K562 (cell line): ENCODE results near the gene RIC8B. TPM values are rescaled to one million over a fixed set of nuclear protein-coding genes. Genes with fewer than 3 reads are reported as not detected.
"Not testable (repeated sequence)": the region's sequence is repeated elsewhere in the genome, so short reads cannot be mapped to it uniquely, and the experiment has no call there.

Experiments used
- ATAC-seq: fragments of 200-7000 bp; cut with Tn5 transposase; 3 replicates; pipeline ENCODE4 v1.9.1; 2020; ENCODE audit warnings: moderate library complexity
- BruUV-seq: library from RNA; stranded (reverse); fragments of 400-500 nt; replicated peaks from 2 replicates; lab custom pipeline; 2021; lab: Mats Ljungman, UMichigan
- CTCF ChIA-PET: fragments of 300-600 bp; formaldehyde crosslinking; extraction: SDS; loops from one replicate; lab custom pipeline; 2021; ENCODE audit warnings: low intra/inter-chr PET ratio; lab: Yijun Ruan, JAX
- POLR2A ChIA-PET: fragments of 300-600, 350-650 bp; sonication (Branson Sonifier 250); formaldehyde crosslinking; extraction: SDS; loops from one replicate; lab custom pipeline; 2021; ENCODE audit warnings: antibody characterized with exemption, inconsistent platforms; lab: Yijun Ruan, JAX
- DNase-seq, 4 experiments: peaks; one replicate each; pipeline versions ENCODE4 v3.0.0 to v3.0.0-alpha.2; 2011 to 2018; ENCODE audit warnings: low spot score in 3 of 4, mixed read lengths in 3 of 4; ENCODE audit errors: extremely low read depth in 1 of 4
- FAIRE-seq: peaks from 2 replicates; lab custom pipeline; 2011; peaks lifted over from hg19 to GRCh38; lab: Jason Lieb, UNC
- H2AFZ ChIP-seq: 2 replicates; pipeline ENCODE4 v1.6.0; 2011; ENCODE audit warnings: low read depth, low read length, control low read depth, inconsistent platforms
- H3K27ac ChIP-seq: fragments of 200-600 bp; 3 replicates; pipeline ENCODE4 v1.8.0; 2011; ENCODE audit warnings: low read depth, mild to moderate bottlenecking, control low read depth, inconsistent platforms, low read length, moderate library complexity, mixed read lengths; ENCODE audit errors: extremely low read depth
- H3K27me3 ChIP-seq, 2 experiments: fragments of 300-600 bp in 1 of 2; 2 replicates in 1 of 2; 3 replicates in 1 of 2; pipeline versions ENCODE4 v1.6.0 to v1.8.0; 2011; ENCODE audit warnings: inconsistent platforms in 2 of 2, low read length in 2 of 2, mild to moderate bottlenecking in 1 of 2, mixed read lengths in 1 of 2, moderate library complexity in 1 of 2; ENCODE audit not compliant: control insufficient read depth in 2 of 2, insufficient read depth in 2 of 2
- H3K36me3 ChIP-seq: fragments of 300-600 bp; 3 replicates; pipeline ENCODE4 v1.8.0; 2011; ENCODE audit warnings: mild to moderate bottlenecking, low read length, inconsistent platforms; ENCODE audit not compliant: control insufficient read depth, insufficient read depth
- H3K4me1 ChIP-seq, 2 experiments: fragments of 200-600 bp in 1 of 2; replicated peaks in 1 of 2; 2 replicates in 1 of 2; 3 replicates in 1 of 2; pipeline versions ENCODE4 v1.5.1 to v1.8.0; 2011; ENCODE audit warnings: inconsistent platforms in 2 of 2, low read length in 2 of 2, mild to moderate bottlenecking in 1 of 2, mixed read lengths in 1 of 2, moderate library complexity in 1 of 2; ENCODE audit not compliant: control insufficient read depth in 2 of 2, insufficient read depth in 2 of 2
- H3K4me2 ChIP-seq: 2 replicates; pipeline ENCODE4 v1.6.1; 2011; ENCODE audit warnings: low read length, control low read depth, inconsistent platforms, mixed read lengths; ENCODE audit not compliant: insufficient read depth
- H3K4me3 ChIP-seq: fragments of 200-600 bp; sonication (generic), shearing (Covaris generic); 2 replicates; pipeline ENCODE4 v1.5.1; 2016; ENCODE audit warnings: control low read depth, inconsistent platforms
- H3K79me2 ChIP-seq: fragments of 200-600 bp; 3 replicates; pipeline ENCODE4 v1.8.0; 2011; ENCODE audit warnings: low read length, inconsistent platforms; ENCODE audit not compliant: control insufficient read depth, insufficient read depth
- H3K9ac ChIP-seq, 2 experiments: 2 replicates each; pipeline versions ENCODE4 v1.6.0 to v1.6.1; 2011; ENCODE audit warnings: low read depth in 2 of 2, low read length in 2 of 2, control low read depth in 1 of 2, inconsistent platforms in 1 of 2, mild to moderate bottlenecking in 1 of 2, mixed read lengths in 1 of 2; ENCODE audit not compliant: insufficient read depth in 1 of 2
- H3K9me1 ChIP-seq: one replicate; pipeline ENCODE4 v1.6.0; 2011; ENCODE audit warnings: inconsistent platforms, mild to moderate bottlenecking, low read length, moderate library complexity; ENCODE audit not compliant: control insufficient read depth, insufficient read depth
- H3K9me3 ChIP-seq: replicated peaks from 2 replicates; pipeline ENCODE4 v1.5.1; 2011; ENCODE audit warnings: low read depth, low read length, inconsistent platforms; ENCODE audit not compliant: control insufficient read depth, insufficient read depth
- H4K20me1 ChIP-seq: replicated peaks from 2 replicates; pipeline ENCODE4 v1.6.1; 2011; ENCODE audit warnings: low read length, inconsistent platforms, mixed read lengths; ENCODE audit not compliant: control insufficient read depth, insufficient read depth
- BHLHE40 ChIP-seq: IDR thresholded peaks from 2 replicates; pipeline ENCODE4 v1.6.1; 2011; ENCODE audit warnings: low read length, improper control_type of control experiment
- MEIS2 ChIP-seq: fragments of 450-650 bp; IDR thresholded peaks from 2 replicates; pipeline ENCODE4 v1.6.1; 2014; ENCODE audit warnings: mild to moderate bottlenecking; ENCODE audit not compliant: partially characterized antibody
- NFIC ChIP-seq: fragments of 450-650 bp; IDR thresholded peaks from 2 replicates; pipeline ENCODE4 v1.6.1; 2017; ENCODE audit warnings: mild to moderate bottlenecking, inconsistent platforms
- ZFP36 ChIP-seq: fragments of 150-350 bp; IDR thresholded peaks from 2 replicates; pipeline ENCODE4 v1.6.1; 2018; ENCODE audit warnings: low read length, low read depth; ENCODE audit not compliant: partially characterized antibody
- ZNF253 ChIP-seq: fragments of 250-450 bp; sonication (Bioruptor Pico); conservative IDR thresholded peaks from 2 replicates; pipeline ENCODE4 v1.6.1; 2021; ENCODE audit warnings: mild to moderate bottlenecking
- ZNF431 ChIP-seq: sonication (generic); formaldehyde crosslinking; IDR thresholded peaks from 2 replicates; pipeline ENCODE4 v1.8.0; 2022; ENCODE audit warnings: mild to moderate bottlenecking, missing genetic modification reagents
- WGBS: fragments of 100-300 bp; shearing (Covaris generic); methylation state at CpG from one replicate; pipeline ENCODE4 v1.1.6; 2016; ENCODE audit warnings: low coverage, mixed read lengths; ENCODE audit not compliant: insufficient coverage; ENCODE audit errors: missing lambda C conversion rate; 5-methylcytosine and 5-hydroxymethylcytosine counted together
- in situ Hi-C: fragments of 300-500 bp; cut with MboI; formaldehyde crosslinking; loops from 4 replicates; pipeline ENCODE4 v1.15.0; 2018; ENCODE audit warnings: inconsistent platforms, mixed read lengths
- intact Hi-C: fragments of 100-400 bp; cut with micrococcal nuclease; formaldehyde crosslinking; loops from 2 replicates; pipeline ENCODE4 v1.14.2; 2022
- polyA plus RNA-seq, 8 experiments: library from polyadenylated mRNA; depleted of rRNA in 4 of 8; stranded (reverse) in 5 of 8; unstranded in 3 of 8; fragments of >200 nt; fragmentation: Nextera tagmentation in 2 of 8; fragmentation: Illumina TruSeq in 1 of 8; extraction: Ambion mirVana in 2 of 8; extraction: Trizol in 1 of 8; gene quantifications; 2 replicates each; pipeline versions ENCODE4 v1.2.1 to v1.2.3, GENCODE V29; 2011 to 2014; ENCODE audit warnings: inconsistent platforms in 1 of 8, missing spikeins in 1 of 8
- total RNA-seq, 7 experiments: library from RNA; depleted of rRNA in 6 of 7; stranded (reverse); fragments of >200 nt in 6 of 7; fragmentation: Illumina TruSeq in 2 of 7; extraction: Trizol in 2 of 7; gene quantifications; 2 replicates each; pipeline versions ENCODE4 v1.2.1 to v1.2.3, GENCODE V29; 2011 to 2021; ENCODE audit warnings: low replicate concordance in 1 of 7
- TF ChIP-seq, protein P1 (sequence below): sonication (generic); IDR thresholded peaks from 2 replicates; pipeline ENCODE4 v1.6.1; 2016
- TF ChIP-seq, protein P2 (sequence below): conservative IDR thresholded peaks from 2 replicates; pipeline ENCODE4 v1.6.1; 2011; ENCODE audit warnings: low read depth, mild to moderate bottlenecking, low read length; ENCODE audit not compliant: control insufficient read depth
- TF ChIP-seq, protein P3 (sequence below): fragments of 250-450 bp; sonication (Bioruptor Pico); IDR thresholded peaks from 2 replicates; pipeline ENCODE4 v1.5.0; 2021; ENCODE audit warnings: mild to moderate bottlenecking, borderline replicate concordance

RIC8B gene
- total and polyA plus RNA-seq, 9 of the 15 experiments (the other 6 are each of a cell fraction or from before 2014, with no cell fraction given), result 0.92 to 8.1 (median 4.8) TPM

DNA sequence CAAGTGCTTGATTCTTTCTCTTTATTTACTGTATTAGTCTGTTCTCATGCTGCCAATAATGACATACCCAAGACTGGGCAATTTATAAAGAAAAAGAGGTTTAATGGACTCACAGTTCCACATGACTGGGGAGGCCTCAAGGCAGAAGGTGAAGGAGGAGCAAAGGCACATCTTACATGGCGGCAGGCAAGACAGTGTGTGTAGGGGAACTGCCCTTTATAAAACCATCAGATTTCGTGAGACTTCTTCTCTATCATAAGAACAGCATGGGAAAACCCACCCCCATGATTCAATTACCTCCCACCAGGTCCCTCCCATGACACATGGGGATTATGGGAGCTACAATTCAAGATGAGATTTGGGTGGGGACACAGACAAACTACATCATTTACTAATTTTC, 149.1 kb downstream of the RIC8B start:
- POLR2A ChIA-PET, result interaction anchor here (0.6 kb wide), 1 partner anchor 10 kb away, joined by 3 read pairs; no protein-coding TSS in a partner anchor
- BruUV-seq, result not testable (repeated sequence)

DNA sequence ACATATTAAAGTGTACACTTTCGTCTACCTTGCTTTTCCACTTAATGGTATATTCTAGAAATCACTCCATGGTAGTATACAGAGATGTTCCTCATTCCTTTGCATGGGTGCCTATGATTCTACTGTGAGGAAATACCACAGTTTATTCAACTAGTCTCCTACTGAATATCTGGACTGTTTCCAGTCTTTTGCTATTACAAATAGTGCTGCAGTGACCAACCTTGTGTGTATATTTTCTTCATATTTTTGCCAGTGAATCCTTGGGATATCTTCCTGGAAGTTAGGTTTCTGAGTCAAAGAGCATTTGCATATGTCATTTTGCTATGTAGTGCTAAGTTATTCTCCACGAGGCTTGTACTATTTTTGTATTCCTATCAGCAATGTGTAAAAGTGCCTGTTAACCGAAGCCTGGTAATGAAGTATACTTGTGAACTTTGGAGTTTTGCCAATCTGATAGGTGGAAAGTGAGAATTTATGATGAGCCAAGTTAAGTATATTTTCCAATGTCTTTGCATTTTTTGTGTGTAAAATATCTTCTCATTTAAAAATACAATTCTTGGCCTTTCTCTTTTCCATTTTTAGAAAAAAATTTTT, 149.9 kb downstream of the RIC8B start:
- DNase-seq, result no peak
- Histone ChIP-seq H3K4me3 (no peak overlapping the region), H3K9me3 (no peaks in the 10 kb centered on the region), H3K9ac (no peak overlapping the region), H2AFZ (no peak overlapping the region), H3K79me2 (no peaks in the 10 kb centered on the region), H3K27me3 (no peaks in the 10 kb centered on the region), H3K4me2 (no peak overlapping the region), H4K20me1 (no peaks in the 10 kb centered on the region), H3K9me1 (no peaks in the 10 kb centered on the region), H3K27ac (no peak overlapping the region), H3K36me3 (no peaks in the 10 kb centered on the region), H3K4me1 (no peaks in the 10 kb centered on the region)
- FAIRE-seq, result no peak
- in situ Hi-C loops (no loop called here), intact Hi-C loops (loop anchor here (5.0 kb wide), 1 partner anchor 82 kb away; no protein-coding TSS in a partner anchor)
- POLR2A ChIA-PET, result interaction anchor here (0.6 kb wide), 1 partner anchor 11 kb away, joined by 3 read pairs; no protein-coding TSS in a partner anchor
- TF ChIP-seq, protein P1, sequence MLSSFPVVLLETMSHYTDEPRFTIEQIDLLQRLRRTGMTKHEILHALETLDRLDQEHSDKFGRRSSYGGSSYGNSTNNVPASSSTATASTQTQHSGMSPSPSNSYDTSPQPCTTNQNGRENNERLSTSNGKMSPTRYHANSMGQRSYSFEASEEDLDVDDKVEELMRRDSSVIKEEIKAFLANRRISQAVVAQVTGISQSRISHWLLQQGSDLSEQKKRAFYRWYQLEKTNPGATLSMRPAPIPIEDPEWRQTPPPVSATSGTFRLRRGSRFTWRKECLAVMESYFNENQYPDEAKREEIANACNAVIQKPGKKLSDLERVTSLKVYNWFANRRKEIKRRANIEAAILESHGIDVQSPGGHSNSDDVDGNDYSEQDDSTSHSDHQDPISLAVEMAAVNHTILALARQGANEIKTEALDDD, result 0 out of 2 replicates have a peak, but pooled peaks have one; percentile 20
- TF ChIP-seq, protein P2, sequence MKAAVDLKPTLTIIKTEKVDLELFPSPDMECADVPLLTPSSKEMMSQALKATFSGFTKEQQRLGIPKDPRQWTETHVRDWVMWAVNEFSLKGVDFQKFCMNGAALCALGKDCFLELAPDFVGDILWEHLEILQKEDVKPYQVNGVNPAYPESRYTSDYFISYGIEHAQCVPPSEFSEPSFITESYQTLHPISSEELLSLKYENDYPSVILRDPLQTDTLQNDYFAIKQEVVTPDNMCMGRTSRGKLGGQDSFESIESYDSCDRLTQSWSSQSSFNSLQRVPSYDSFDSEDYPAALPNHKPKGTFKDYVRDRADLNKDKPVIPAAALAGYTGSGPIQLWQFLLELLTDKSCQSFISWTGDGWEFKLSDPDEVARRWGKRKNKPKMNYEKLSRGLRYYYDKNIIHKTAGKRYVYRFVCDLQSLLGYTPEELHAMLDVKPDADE, result no peak
- peak; percentile 71 for TF ChIP-seq NFIC
- peak; percentile 13 for TF ChIP-seq MEIS2
- no peak for TF ChIP-seq ZNF253
- TF ChIP-seq, protein P3, sequence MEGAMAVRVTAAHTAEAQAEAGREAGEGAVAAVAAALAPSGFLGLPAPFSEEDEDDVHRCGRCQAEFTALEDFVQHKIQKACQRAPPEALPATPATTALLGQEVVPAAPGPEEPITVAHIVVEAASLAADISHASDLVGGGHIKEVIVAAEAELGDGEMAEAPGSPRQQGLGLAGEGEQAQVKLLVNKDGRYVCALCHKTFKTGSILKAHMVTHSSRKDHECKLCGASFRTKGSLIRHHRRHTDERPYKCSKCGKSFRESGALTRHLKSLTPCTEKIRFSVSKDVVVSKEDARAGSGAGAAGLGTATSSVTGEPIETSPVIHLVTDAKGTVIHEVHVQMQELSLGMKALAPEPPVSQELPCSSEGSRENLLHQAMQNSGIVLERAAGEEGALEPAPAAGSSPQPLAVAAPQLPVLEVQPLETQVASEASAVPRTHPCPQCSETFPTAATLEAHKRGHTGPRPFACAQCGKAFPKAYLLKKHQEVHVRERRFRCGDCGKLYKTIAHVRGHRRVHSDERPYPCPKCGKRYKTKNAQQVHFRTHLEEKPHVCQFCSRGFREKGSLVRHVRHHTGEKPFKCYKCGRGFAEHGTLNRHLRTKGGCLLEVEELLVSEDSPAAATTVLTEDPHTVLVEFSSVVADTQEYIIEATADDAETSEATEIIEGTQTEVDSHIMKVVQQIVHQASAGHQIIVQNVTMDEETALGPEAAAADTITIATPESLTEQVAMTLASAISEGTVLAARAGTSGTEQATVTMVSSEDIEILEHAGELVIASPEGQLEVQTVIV, result no peak
- no peak for TF ChIP-seq BHLHE40
- BruUV-seq, result no TSS peak
- no peak for ATAC-seq
- 21% methylated on average over 3 of the region's 3 CpGs for WGBS
- CTCF ChIA-PET, result no interaction called here

More for the DNA sequence above, 149.1 kb downstream of the RIC8B start:
- ATAC-seq, H2AFZ ChIP-seq, H3K27me3 ChIP-seq, H3K9me3 ChIP-seq, H3K36me3 ChIP-seq, H3K79me2 ChIP-seq, CTCF ChIA-PET, FAIRE-seq, in situ Hi-C loops, H3K9ac ChIP-seq: not testable (repeated sequence)
- intact Hi-C loops, result loop anchor here (5.0 kb wide), 1 partner anchor 81 kb away; no protein-coding TSS in a partner anchor
- 35% methylated on average over 2 of the region's 2 CpGs for WGBS
- TF ChIP-seq ZFP36 (peak; percentile 44), ZNF431 (CRISPR knock-in tag) (peak; percentile 93)
- TF ChIP-seq, all 486 proteins: peak for 2; not testable (repeated sequence) for 484
- DNase-seq, H3K9me1 ChIP-seq, H3K4me2 ChIP-seq, H3K4me1 ChIP-seq, H4K20me1 ChIP-seq, H3K4me3 ChIP-seq, H3K27ac ChIP-seq: not testable (repeated sequence)
